GM12891 (cell line): Measurements from ENCODE around the gene MTCL1.

ENCODE experiments used
- POLR2A ChIP-seq: IDR thresholded peaks from 2 replicates; pipeline ENCODE4 v1.6.1; 2011; ENCODE audit warnings: low read depth, low read length, control low read depth
- POLR2AphosphoS5 ChIP-seq: IDR thresholded peaks from 2 replicates; pipeline ENCODE4 v1.6.1; 2011; ENCODE audit warnings: low read depth, low read length, control low read depth
- SPI1 ChIP-seq: IDR thresholded peaks from 2 replicates; pipeline ENCODE4 v1.6.1; 2011; ENCODE audit warnings: low read depth, low read length, control low read depth
- TAF1 ChIP-seq: IDR thresholded peaks from 2 replicates; pipeline ENCODE4 v1.6.1; 2011; ENCODE audit warnings: low read depth, low read length, control low read depth

DNA sequence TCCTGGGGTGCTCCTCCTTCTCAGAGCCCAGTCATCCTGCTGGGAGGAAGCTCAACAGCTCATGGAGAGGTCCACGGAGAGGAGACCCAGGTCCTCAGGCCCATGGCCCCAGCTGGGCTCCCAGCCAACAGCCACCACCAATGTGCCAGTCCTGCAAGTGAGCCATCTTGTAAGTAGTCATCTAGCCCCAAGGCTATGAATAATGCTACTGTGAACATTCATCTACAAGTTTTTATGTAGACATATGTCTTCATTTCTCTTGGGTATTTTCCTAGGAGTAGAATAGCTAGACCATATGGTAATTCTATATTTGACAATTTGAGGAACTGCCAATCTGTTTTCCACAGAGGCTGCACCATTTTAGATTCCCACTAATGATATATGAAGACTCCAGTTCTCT lies 166.1 kb downstream of the MTCL1 start:
- TF ChIP-seq POLR2A (no peak), TAF1 (no peak), SPI1 (no peak), POLR2AphosphoS5 (no peak)
